MM.1S (cell line): ENCODE measurements around the gene ATF7IP.

Experiments used
- EZH2phosphoT487 ChIP-seq: fragments of 300-600 bp; sonication (generic); IDR thresholded peaks from 2 replicates; pipeline ENCODE4 v1.6.1; 2018; ENCODE audit warnings: antibody characterized with exemption, low read length
- TF ChIP-seq, protein P1 (sequence below): fragments of 300-600 bp; sonication (generic); IDR thresholded peaks from 2 replicates; pipeline ENCODE4 v1.5.1; 2016; ENCODE audit warnings: antibody characterized with exemption, low read length, mixed read lengths

DNA sequence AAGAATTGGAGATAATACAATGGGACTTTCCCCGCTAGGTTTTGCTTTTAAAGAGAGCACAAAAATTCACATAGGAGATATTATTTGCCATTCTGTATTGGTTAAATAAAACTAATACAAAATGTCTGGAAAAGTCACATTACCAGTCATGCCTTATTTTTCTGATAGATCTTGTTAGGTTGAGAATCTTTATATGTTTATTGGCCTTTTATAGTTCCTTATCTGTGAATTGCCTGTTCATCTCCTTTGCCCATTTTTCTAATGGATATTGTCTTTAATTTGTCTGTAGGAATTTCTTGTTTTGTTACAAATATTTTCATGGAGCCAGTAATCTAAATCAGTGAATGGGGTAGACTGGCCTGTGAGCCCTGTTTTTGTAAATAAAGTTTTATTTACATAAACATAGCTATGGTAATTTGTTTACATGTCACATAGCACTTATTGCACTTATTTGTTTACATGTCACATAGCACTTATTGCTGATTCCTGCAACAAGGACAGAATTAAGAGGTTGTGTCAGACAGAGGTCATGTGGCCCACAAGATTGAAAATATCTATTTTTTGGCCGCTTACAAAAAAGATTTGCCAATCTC is 65.0 kb downstream of the ATF7IP start:
- TF ChIP-seq, protein P1, sequence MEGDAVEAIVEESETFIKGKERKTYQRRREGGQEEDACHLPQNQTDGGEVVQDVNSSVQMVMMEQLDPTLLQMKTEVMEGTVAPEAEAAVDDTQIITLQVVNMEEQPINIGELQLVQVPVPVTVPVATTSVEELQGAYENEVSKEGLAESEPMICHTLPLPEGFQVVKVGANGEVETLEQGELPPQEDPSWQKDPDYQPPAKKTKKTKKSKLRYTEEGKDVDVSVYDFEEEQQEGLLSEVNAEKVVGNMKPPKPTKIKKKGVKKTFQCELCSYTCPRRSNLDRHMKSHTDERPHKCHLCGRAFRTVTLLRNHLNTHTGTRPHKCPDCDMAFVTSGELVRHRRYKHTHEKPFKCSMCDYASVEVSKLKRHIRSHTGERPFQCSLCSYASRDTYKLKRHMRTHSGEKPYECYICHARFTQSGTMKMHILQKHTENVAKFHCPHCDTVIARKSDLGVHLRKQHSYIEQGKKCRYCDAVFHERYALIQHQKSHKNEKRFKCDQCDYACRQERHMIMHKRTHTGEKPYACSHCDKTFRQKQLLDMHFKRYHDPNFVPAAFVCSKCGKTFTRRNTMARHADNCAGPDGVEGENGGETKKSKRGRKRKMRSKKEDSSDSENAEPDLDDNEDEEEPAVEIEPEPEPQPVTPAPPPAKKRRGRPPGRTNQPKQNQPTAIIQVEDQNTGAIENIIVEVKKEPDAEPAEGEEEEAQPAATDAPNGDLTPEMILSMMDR = no peak
- no peak for TF ChIP-seq EZH2phosphoT487
